ENCODE data around the gene FOXN1.

The FOXN1 gene

GRCh38 chr17:28491860-28492259, 14.3 kb upstream of the FOXN1 start:
- Histone ChIP-seq H3K9me3 (ENCODE audit: control insufficient read depth, low read length) (no peaks in the 10 kb centered on the region), H3K4me3 (ENCODE audit: insufficient read depth, low read depth, low read length) (no peak overlapping the region), H3K27ac (ENCODE audit: insufficient read depth, low read depth, low read length, poor library complexity, severe bottlenecking) (no peak overlapping the region), H3K36me3 (ENCODE audit: control insufficient read depth, insufficient read depth, low read length) (no peaks in the 10 kb centered on the region), H3K27me3 (ENCODE audit: control insufficient read depth, insufficient read depth, low read length, poor library complexity, severe bottlenecking) (no peaks in the 10 kb centered on the region), H3K4me1 (ENCODE audit: control insufficient read depth, insufficient read depth, low read length) (no peaks in the 10 kb centered on the region)
- WGBS, 2 experiments = 92 to 96% methylated on average over 3 of the region's 3 CpGs

DNA sequence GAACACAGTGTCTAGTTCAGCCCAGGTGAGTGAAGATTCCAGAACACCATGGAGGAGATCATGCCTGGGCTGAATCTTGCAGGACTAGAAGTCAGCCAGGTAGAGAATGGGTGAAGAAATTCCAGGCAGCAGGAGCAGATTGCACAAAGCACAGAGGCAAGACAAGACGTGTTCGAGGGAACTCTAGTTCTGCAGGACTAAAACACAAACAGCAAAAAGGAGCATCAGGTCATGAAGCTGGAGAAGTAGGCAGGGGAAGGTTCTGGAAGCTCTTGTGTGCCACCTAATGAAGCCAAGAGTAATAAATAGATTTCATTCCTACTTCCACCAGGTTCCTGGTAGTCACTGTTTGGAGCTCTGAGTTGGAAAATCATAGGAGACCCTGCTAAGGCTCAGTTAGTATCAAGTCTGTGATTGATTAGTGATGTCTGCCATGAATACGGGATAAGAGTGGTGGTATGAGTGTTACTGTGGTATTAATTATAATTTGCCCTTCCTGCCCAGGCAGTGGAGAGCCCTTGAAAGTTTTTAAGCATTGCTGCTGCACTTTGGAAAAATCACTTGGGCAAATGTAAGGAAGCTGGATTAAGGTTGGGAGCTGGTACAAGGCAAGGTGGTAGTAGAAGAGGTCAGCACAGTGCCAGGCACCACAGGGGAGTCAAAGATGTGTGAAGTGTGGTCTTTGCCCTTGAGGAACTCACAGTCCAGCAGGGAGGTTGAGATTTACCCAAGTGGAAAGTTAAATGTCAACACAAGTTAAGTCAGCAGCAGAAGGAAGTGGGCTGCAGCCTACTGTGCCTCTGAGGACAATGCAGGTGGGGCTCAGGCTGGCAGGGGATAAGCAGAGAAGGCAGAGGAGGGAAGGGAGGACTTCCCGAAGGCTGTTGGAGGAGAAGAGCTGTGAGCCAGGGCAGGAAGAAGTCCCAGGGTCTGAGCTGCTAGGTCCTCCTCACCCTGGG, 13.5 kb upstream of the FOXN1 start:
- Histone ChIP-seq H3K4me1 (ENCODE audit: control insufficient read depth, insufficient read depth, low read length) (no peaks in the 10 kb centered on the region), H3K36me3 (ENCODE audit: control insufficient read depth, insufficient read depth, low read length) (no peaks in the 10 kb centered on the region), H3K27ac (ENCODE audit: insufficient read depth, low read depth, low read length, poor library complexity, severe bottlenecking) (no peak overlapping the region), H3K4me3 (ENCODE audit: insufficient read depth, low read depth, low read length) (no peak overlapping the region), H3K9me3 (ENCODE audit: control insufficient read depth, low read length) (no peaks in the 10 kb centered on the region), H3K27me3 (ENCODE audit: control insufficient read depth, insufficient read depth, low read length, poor library complexity, severe bottlenecking) (no peaks in the 10 kb centered on the region)
- 81 to 89% methylated on average over 4 of the region's 4 CpGs for WGBS, 2 experiments

DNA sequence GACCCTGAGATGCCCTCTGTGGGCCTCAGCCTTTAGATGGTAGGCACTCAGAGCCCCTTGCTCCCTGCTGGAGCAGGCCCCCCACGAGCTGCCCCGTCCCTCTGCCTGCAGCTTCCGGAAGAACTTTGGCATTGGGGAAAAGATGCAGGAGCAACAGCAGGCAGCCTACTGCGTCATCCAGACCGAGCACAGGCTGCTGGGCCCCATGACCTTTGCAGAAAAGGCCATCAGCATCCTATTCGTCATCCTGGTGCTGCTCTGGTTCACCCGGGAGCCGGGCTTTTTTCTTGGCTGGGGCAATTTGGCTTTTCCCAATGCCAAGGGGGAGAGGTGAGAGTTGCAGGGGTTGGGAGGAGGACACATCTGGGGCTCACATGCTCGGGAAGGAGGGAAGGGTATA, 12.7 kb upstream of the FOXN1 start:
- Histone ChIP-seq H3K9me3 (ENCODE audit: control insufficient read depth, low read length) (no peaks in the 10 kb centered on the region), H3K4me3 (ENCODE audit: insufficient read depth, low read depth, low read length) (no peak overlapping the region), H3K27ac (ENCODE audit: insufficient read depth, low read depth, low read length, poor library complexity, severe bottlenecking) (no peak overlapping the region), H3K36me3 (ENCODE audit: control insufficient read depth, insufficient read depth, low read length) (no peaks in the 10 kb centered on the region), H3K4me1 (ENCODE audit: control insufficient read depth, insufficient read depth, low read length) (no peaks in the 10 kb centered on the region), H3K27me3 (ENCODE audit: control insufficient read depth, insufficient read depth, low read length, poor library complexity, severe bottlenecking) (no peaks in the 10 kb centered on the region)
- 80 to 86% methylated on average over 9 of the region's 9 CpGs for WGBS, 2 experiments

GRCh38 chr17:28494445-28495188, 11.5 kb upstream of the FOXN1 start:
- no peak overlapping the region for H3K27ac ChIP-seq (ENCODE audit: insufficient read depth, low read depth, low read length, poor library complexity, severe bottlenecking)
- no peaks in the 10 kb centered on the region for H3K27me3 ChIP-seq (ENCODE audit: control insufficient read depth, insufficient read depth, low read length, poor library complexity, severe bottlenecking)
- H3K4me1 ChIP-seq (ENCODE audit: control insufficient read depth, insufficient read depth, low read length) = no peaks in the 10 kb centered on the region
- H3K4me3 ChIP-seq (ENCODE audit: insufficient read depth, low read depth, low read length) = no peak overlapping the region
- H3K9me3 ChIP-seq (ENCODE audit: control insufficient read depth, low read length) = no peaks in the 10 kb centered on the region
- 54 to 57% methylated on average over 15 of the region's 15 CpGs for WGBS, 2 experiments
- H3K36me3 ChIP-seq (ENCODE audit: control insufficient read depth, insufficient read depth, low read length) = no peaks in the 10 kb centered on the region

DNA sequence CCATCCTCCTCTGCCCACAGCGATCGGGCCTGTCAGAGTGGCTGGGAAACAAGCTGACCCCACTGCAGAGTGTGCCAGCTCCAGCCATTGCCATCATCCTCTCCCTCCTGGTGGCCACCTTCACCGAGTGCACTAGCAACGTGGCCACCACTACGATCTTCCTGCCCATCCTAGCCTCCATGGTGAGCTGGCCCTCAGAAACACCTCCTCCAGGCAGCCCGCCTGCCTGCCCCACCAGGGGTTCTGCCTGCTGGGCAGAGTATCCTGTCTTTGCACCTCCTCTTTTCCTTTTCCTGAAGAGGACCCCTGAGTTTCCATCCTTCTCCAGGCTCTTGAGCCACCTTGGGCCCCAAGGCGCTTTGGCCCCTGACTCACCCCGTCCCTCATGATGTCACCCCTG, 10.5 kb upstream of the FOXN1 start:
- Histone ChIP-seq H3K27ac (ENCODE audit: insufficient read depth, low read depth, low read length, poor library complexity, severe bottlenecking) (no peak overlapping the region), H3K4me1 (ENCODE audit: control insufficient read depth, insufficient read depth, low read length) (no peaks in the 10 kb centered on the region), H3K36me3 (ENCODE audit: control insufficient read depth, insufficient read depth, low read length) (no peaks in the 10 kb centered on the region), H3K9me3 (ENCODE audit: control insufficient read depth, low read length) (no peaks in the 10 kb centered on the region), H3K27me3 (ENCODE audit: control insufficient read depth, insufficient read depth, low read length, poor library complexity, severe bottlenecking) (no peaks in the 10 kb centered on the region), H3K4me3 (ENCODE audit: insufficient read depth, low read depth, low read length) (no peak overlapping the region)
- WGBS, 2 experiments = 87 to 89% methylated on average over 8 of the region's 8 CpGs

DNA sequence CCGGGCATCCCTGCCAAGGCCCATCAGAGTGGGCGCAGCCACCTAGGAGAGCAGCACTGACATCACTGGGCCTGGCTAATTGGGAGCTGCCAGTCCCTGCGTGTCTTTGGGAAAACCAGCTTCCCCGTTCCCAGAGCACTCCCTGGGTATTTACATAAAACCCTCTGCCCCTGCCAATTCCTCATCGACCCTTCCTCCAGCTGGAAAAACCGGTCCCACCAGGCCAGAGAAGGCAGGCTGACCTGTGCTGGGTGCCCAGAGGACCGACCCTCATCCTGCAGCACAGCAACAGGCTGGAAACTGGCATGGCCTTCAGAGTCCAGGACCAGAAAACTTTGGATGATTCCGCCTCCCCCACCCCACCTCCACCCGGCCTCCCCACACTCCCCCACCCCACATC, 8.2 kb upstream of the FOXN1 start:
- 61 to 69% methylated on average over 7 to 8 of the region's 9 CpGs for WGBS, 2 experiments
- no peaks in the 10 kb centered on the region for H3K36me3 ChIP-seq (ENCODE audit: control insufficient read depth, insufficient read depth, low read length)
- no peak overlapping the region for H3K4me3 ChIP-seq (ENCODE audit: insufficient read depth, low read depth, low read length)
- H3K27ac ChIP-seq (ENCODE audit: insufficient read depth, low read depth, low read length, poor library complexity, severe bottlenecking) = no peak overlapping the region
- no peaks in the 10 kb centered on the region for H3K9me3 ChIP-seq (ENCODE audit: control insufficient read depth, low read length)
- H3K4me1 ChIP-seq (ENCODE audit: control insufficient read depth, insufficient read depth, low read length) = peaks cover 7% of the 10 kb centered on the region
- no peaks in the 10 kb centered on the region for H3K27me3 ChIP-seq (ENCODE audit: control insufficient read depth, insufficient read depth, low read length, poor library complexity, severe bottlenecking)

DNA sequence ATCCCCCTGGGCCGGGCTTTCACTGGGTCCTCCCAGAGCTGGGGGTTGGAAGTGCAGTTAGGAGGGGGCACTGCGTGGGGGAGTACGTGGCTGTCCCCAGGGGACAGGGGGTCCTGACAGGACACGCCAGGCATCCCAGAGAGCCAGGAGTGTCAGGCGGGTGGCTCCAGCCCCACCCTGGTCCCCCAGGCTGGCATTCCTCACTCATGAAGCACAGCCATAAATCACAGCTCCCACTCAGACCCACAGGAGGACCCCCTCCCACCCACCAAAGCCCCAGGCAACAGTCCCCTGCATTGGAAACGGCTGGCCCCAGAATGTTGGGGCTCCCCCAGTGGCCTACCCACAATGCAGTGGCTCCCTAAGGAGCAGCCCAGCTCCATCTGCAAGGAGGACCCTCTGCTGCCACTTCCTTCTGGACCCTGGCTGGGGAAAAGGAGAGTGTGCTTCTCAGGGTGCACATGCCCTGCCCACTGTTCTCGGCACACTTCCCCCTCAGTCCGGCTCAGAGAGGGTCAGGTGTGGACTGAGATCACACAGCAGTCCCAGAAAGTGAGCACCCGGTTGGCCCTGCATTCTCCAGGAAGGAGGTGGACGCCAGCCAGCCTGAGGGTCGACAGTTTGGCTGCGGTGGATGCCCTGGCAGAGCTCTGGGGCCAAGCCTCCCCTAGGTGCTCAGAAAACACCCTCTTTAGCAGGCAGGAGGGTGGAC, 7.3 kb upstream of the FOXN1 start:
- Histone ChIP-seq H3K27ac (ENCODE audit: insufficient read depth, low read depth, low read length, poor library complexity, severe bottlenecking) (no peak overlapping the region), H3K27me3 (ENCODE audit: control insufficient read depth, insufficient read depth, low read length, poor library complexity, severe bottlenecking) (no peaks in the 10 kb centered on the region)
- WGBS, 2 experiments = 84% methylated on average over 12 of the region's 12 CpGs

DNA sequence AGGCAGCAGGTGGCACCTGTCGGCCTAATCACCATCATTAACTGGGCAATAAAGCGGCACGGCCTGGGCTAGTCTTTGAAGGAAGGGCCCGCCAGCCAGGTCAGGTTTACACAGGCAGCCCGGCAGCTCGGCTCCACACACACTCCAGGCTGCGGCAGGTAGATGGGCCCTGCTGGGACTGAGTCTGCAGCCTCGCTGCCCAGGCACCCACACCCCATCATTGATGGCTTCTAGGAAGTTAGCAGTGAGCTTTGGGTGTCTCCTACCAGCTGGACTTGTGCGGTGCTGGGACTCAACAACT, 6.8 kb upstream of the FOXN1 start:
- H3K4me1 ChIP-seq (ENCODE audit: control insufficient read depth, insufficient read depth, low read length) = peaks cover 7% of the 10 kb centered on the region
- H3K27ac ChIP-seq (ENCODE audit: insufficient read depth, low read depth, low read length, poor library complexity, severe bottlenecking) = no peak overlapping the region
- no peaks in the 10 kb centered on the region for H3K9me3 ChIP-seq (ENCODE audit: control insufficient read depth, low read length)
- no peaks in the 10 kb centered on the region for H3K27me3 ChIP-seq (ENCODE audit: control insufficient read depth, insufficient read depth, low read length, poor library complexity, severe bottlenecking)
- H3K4me3 ChIP-seq (ENCODE audit: insufficient read depth, low read depth, low read length) = no peak overlapping the region
- H3K36me3 ChIP-seq (ENCODE audit: control insufficient read depth, insufficient read depth, low read length) = no peaks in the 10 kb centered on the region
- 91 to 94% methylated on average over 9 of the region's 9 CpGs for WGBS, 2 experiments

More for the DNA sequence above, 7.3 kb upstream of the FOXN1 start:
- H3K36me3 ChIP-seq (ENCODE audit: control insufficient read depth, insufficient read depth, low read length) = no peaks in the 10 kb centered on the region
- peaks cover 7% of the 10 kb centered on the region for H3K4me1 ChIP-seq (ENCODE audit: control insufficient read depth, insufficient read depth, low read length)
- no peaks in the 10 kb centered on the region for H3K9me3 ChIP-seq (ENCODE audit: control insufficient read depth, low read length)
- H3K4me3 ChIP-seq (ENCODE audit: insufficient read depth, low read depth, low read length) = no peak overlapping the region

DNA sequence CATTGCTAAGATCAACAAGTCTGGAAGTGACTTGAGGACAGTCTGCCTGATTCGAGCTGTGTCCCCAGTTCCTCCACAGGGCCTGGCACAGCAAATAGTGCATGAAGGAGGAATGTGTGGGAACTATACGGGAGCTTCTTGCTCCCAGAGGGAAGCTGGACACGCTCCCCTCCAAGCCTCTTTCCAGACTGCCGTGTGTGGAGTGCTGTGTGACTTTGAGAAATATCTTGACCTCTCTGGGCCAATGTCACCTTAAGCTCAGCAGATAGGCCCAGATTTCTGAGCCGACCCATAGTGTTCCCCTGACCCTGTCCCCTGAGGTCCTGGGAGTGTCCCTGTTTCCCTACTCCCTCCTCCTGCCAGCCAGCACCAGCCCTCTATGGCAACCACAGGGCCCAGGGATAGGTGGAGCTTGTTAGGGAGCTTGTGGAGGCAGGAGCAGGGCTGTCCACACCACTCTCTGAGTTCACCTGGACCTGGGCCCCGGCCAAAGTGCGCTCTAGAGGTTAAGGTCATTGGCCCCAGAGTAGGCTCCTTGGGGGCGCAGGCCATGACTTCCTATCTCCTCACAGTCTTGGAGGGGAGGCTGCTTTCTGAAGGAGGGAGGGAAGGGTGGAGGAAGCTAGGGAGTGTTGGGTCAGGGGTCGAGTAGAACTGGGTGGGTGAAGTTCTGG, 6.3 kb upstream of the FOXN1 start:
- H3K27me3 ChIP-seq (ENCODE audit: control insufficient read depth, insufficient read depth, low read length, poor library complexity, severe bottlenecking) = no peaks in the 10 kb centered on the region
- no peak overlapping the region for H3K4me3 ChIP-seq (ENCODE audit: insufficient read depth, low read depth, low read length)
- H3K27ac ChIP-seq (ENCODE audit: insufficient read depth, low read depth, low read length, poor library complexity, severe bottlenecking) = no peak overlapping the region
- no peaks in the 10 kb centered on the region for H3K9me3 ChIP-seq (ENCODE audit: control insufficient read depth, low read length)
- no peaks in the 10 kb centered on the region for H3K36me3 ChIP-seq (ENCODE audit: control insufficient read depth, insufficient read depth, low read length)
- 83 to 88% methylated on average over 9 of the region's 9 CpGs for WGBS, 2 experiments
- H3K4me1 ChIP-seq (ENCODE audit: control insufficient read depth, insufficient read depth, low read length) = peaks cover 7% of the 10 kb centered on the region
